ENCODE measurements around the gene SLC9A3. TPM values are rescaled to one million over a fixed set of nuclear protein-coding genes. Genes with fewer than 3 reads are reported as not detected.

Gene SLC9A3
- total RNA-seq, 1 experiment from 2014 or later = 0.85 TPM

DNA sequence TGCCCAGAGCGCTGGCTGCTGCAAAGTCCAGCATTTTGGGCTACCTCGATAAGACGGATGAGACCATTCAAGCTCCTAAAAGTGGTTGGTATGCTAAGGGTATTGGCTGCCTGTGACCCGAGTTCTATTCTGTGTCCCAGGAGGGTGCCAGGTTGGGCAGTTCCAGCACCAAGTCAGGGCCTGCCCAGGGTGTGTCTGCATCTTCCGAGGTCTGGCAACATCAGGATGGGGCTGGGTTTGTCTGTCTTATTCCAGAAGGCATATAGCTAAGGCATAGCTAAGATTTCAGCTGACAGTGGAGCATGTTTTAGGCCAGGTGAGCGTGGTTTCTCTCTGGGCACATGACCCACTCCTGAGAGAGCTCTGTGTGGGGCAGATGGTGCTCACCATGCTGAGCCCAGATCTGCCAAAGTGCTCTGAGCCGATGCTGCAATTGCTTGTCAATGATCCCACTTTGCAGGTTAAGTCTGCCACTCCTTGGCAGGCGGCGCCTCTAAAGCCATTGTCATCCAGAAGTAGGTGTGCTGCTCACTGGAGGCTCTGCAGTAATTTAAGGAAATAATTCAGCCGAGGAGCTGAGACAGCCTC is 7.8 kb downstream of the SLC9A3 start:
- Histone ChIP-seq H3K23me2 (ENCODE audit: insufficient read length, low read depth, low read length, poor library complexity, severe bottlenecking) (no peaks in the 10 kb centered on the region), H4K20me1 (ENCODE audit: control insufficient read depth, insufficient read depth, insufficient read length) (no peaks in the 10 kb centered on the region), H3T11ph (ENCODE audit: low read length) (no peak overlapping the region), H3K18ac (ENCODE audit: insufficient read length, low read depth, low read length) (no peak overlapping the region), H3K4me1 (ENCODE audit: insufficient read depth, low read length) (no peaks in the 10 kb centered on the region), H3K27ac (ENCODE audit: insufficient read length, low read depth, low read length) (no peak overlapping the region), H3K9ac (ENCODE audit: extremely low read depth, insufficient read length, low read length) (no peak overlapping the region), H2BK12ac (ENCODE audit: insufficient read length, low read depth, low read length) (no peak overlapping the region), H3K79me1 (ENCODE audit: insufficient read depth, low read depth, low read length, poor library complexity, severe bottlenecking) (no peaks in the 10 kb centered on the region), H4K91ac (ENCODE audit: insufficient read length, low read depth, low read length) (no peak overlapping the region), H3K23ac (ENCODE audit: insufficient read length, low read depth, low read length) (no peak overlapping the region), H2BK20ac (ENCODE audit: low read depth, low read length, poor library complexity, severe bottlenecking) (no peak overlapping the region), H3K4ac (ENCODE audit: low read depth, low read length) (no peak overlapping the region), H3K27me3 (ENCODE audit: insufficient read depth, low read length) (no peaks in the 10 kb centered on the region; the same call in 1 of the 2 replicates), H4K8ac (replicated peaks; ENCODE audit: insufficient read length, low read depth, low read length) (no peak overlapping the region), H2BK15ac (ENCODE audit: low read depth, low read length) (no peak overlapping the region), H2BK120ac (ENCODE audit: low read depth, low read length, poor library complexity, severe bottlenecking) (no peak overlapping the region), H2AK5ac (ENCODE audit: insufficient read length, low read length) (no peak overlapping the region), H3K4me2 (ENCODE audit: insufficient read depth, insufficient read length, low read length) (no peak overlapping the region), H4K5ac (ENCODE audit: insufficient read length, low read depth, low read length) (no peak overlapping the region), H2BK5ac (ENCODE audit: insufficient read length, low read length) (no peak overlapping the region), H3K14ac (ENCODE audit: insufficient read depth, low read length) (no peak overlapping the region), H3K56ac (ENCODE audit: insufficient read length, low read depth, low read length) (no peak overlapping the region), H3K9me3 (ENCODE audit: control insufficient read depth, low read depth, low read length) (no peaks in the 10 kb centered on the region), H2AFZ (ENCODE audit: low read length) (no peak overlapping the region), H3K79me2 (ENCODE audit: insufficient read depth, low read length) (no peaks in the 10 kb centered on the region)
- Mint-ChIP-seq H3K9me3 (peaks cover 0 to 5% of the 10 kb centered on the region in 2 experiments; a peak in 2 of 5 replicates), H3K27me3 (ENCODE audit: low read depth) (peaks cover 78% of the 10 kb centered on the region), H3K4me3 (no peak overlapping the region), H3K4me1 (peaks cover 6% of the 10 kb centered on the region in 2 experiments), H3K27ac (peak overlapping the region in 1 of 3 experiments; percentile 77; a peak in 2 of 7 replicates), H3K36me3 (ENCODE audit: insufficient read depth in 1 of 3, low read depth in 3 of 3) (no peaks in the 10 kb centered on the region)
- TF ChIP-seq CTCF (conservative IDR thresholded peaks at IDR 0.05) = no peak
- no CpG with 5 or more reads among the region's 10 CpGs for WGBS (ENCODE audit: extremely low coverage, insufficient read length, low lambda C conversion rate)
- no peak for DNase-seq

Measured in H9 (cell line).